Endothelial cell of umbilical vein (primary cell): ENCODE data around the gene ICE1. TPM values are rescaled to one million over a fixed set of nuclear protein-coding genes. Genes with fewer than 3 reads are reported as not detected.

Experiments
- BruUV-seq: library from RNA; stranded (reverse); fragments of 400-500 nt; replicated peaks from 2 replicates; lab custom pipeline; 2021; lab: Mats Ljungman, UMichigan
- CTCF ChIA-PET: fragments of 300-600, 350-600 bp; sonication (Branson Sonifier 250); formaldehyde crosslinking; loops from one replicate; lab custom pipeline; 2021; ENCODE audit warnings: antibody characterized with exemption, inconsistent platforms; lab: Charles Lee
- POLR2A ChIA-PET: fragments of 300-600, 350-600 bp; sonication (Branson Sonifier 250); formaldehyde crosslinking; loops from one replicate; lab custom pipeline; 2021; ENCODE audit warnings: antibody characterized with exemption, inconsistent platforms; lab: Charles Lee
- DNase-seq: peaks from one replicate; pipeline ENCODE4 v3.0.0-alpha.2; 2011; ENCODE audit warnings: low read depth, low spot score
- FAIRE-seq: peaks from 2 replicates; lab custom pipeline; 2011; peaks lifted over from hg19 to GRCh38; lab: Jason Lieb, UNC
- H2AFZ ChIP-seq: 2 replicates; pipeline ENCODE4 v1.6.0; 2012; ENCODE audit warnings: low read depth, low read length, control low read depth, inconsistent platforms
- H3K27ac ChIP-seq: 2 replicates; pipeline ENCODE4 v1.5.1; 2011; ENCODE audit warnings: low read depth, mild to moderate bottlenecking, control low read depth, low read length, moderate library complexity; ENCODE audit not compliant: insufficient read depth
- H3K27me3 ChIP-seq, 2 experiments: 2 replicates each; pipeline versions ENCODE4 v1.6.0 to v1.6.1; 2011; ENCODE audit warnings: low read length in 2 of 2, mixed read lengths in 1 of 2; ENCODE audit not compliant: control insufficient read depth in 2 of 2, insufficient read depth in 2 of 2
- H3K36me3 ChIP-seq, 2 experiments: 2 replicates in 1 of 2; 3 replicates in 1 of 2; pipeline ENCODE4 v1.5.1; 2011; ENCODE audit warnings: low read length in 2 of 2, mild to moderate bottlenecking in 1 of 2, moderate library complexity in 1 of 2; ENCODE audit not compliant: control insufficient read depth in 2 of 2, insufficient read depth in 2 of 2; ENCODE audit errors: extremely low read depth in 1 of 2
- H3K4me1 ChIP-seq: 3 replicates; pipeline ENCODE4 v1.5.1; 2011; ENCODE audit warnings: mild to moderate bottlenecking, low read length; ENCODE audit not compliant: control insufficient read depth, insufficient read depth; ENCODE audit errors: extremely low read depth
- H3K4me2 ChIP-seq: 2 replicates; pipeline ENCODE4 v1.6.1; 2011; ENCODE audit warnings: low read length, control low read depth, mixed read lengths; ENCODE audit not compliant: insufficient read depth
- H3K4me3 ChIP-seq, 3 experiments: fragments of 200-600 bp in 1 of 3; sonication (generic), shearing (Covaris generic) in 1 of 3; replicated peaks in 1 of 3; 2 replicates each; pipeline ENCODE4 v1.5.1; 2011 to 2016; ENCODE audit warnings: control low read depth in 3 of 3, low read length in 3 of 3, mild to moderate bottlenecking in 2 of 3, inconsistent platforms in 1 of 3, low read depth in 1 of 3, moderate library complexity in 1 of 3; ENCODE audit not compliant: insufficient read depth in 1 of 3
- H3K79me2 ChIP-seq: 2 replicates; pipeline ENCODE4 v1.6.0; 2012; ENCODE audit warnings: low read length, inconsistent platforms; ENCODE audit not compliant: control insufficient read depth, insufficient read depth
- H3K9ac ChIP-seq: replicated peaks from 2 replicates; pipeline ENCODE3; 2011; ENCODE audit warnings: low read length, control low read depth; ENCODE audit not compliant: insufficient read depth; ENCODE audit errors: extremely low read depth
- H3K9me1 ChIP-seq: replicated peaks from 3 replicates; pipeline ENCODE4 v1.6.0; 2011; ENCODE audit warnings: mild to moderate bottlenecking, low read length; ENCODE audit not compliant: control insufficient read depth, insufficient read depth; ENCODE audit errors: extremely low read depth
- H3K9me3 ChIP-seq: replicated peaks from 2 replicates; pipeline ENCODE4 v1.5.1; 2012; ENCODE audit warnings: low read length, inconsistent platforms; ENCODE audit not compliant: control insufficient read depth, insufficient read depth
- H4K20me1 ChIP-seq: replicated peaks from 2 replicates; pipeline ENCODE3; 2011; ENCODE audit warnings: mild to moderate bottlenecking, low read length; ENCODE audit not compliant: control insufficient read depth, insufficient read depth; ENCODE audit errors: extremely low read depth
- EZH2 ChIP-seq: IDR thresholded peaks from 2 replicates; pipeline ENCODE4 v1.6.1; 2012; ENCODE audit warnings: borderline replicate concordance, low read depth, mild to moderate bottlenecking, moderate library complexity, low read length, inconsistent platforms; ENCODE audit not compliant: severe bottlenecking
- FOS ChIP-seq: IDR thresholded peaks from 2 replicates; pipeline ENCODE4 v1.6.1; 2011; ENCODE audit warnings: mild to moderate bottlenecking, low read length, moderate library complexity, borderline replicate concordance; ENCODE audit not compliant: insufficient read depth
- GATA2 ChIP-seq: IDR thresholded peaks from 2 replicates; pipeline ENCODE4 v1.7.0; 2011; ENCODE audit warnings: low read depth, mild to moderate bottlenecking, moderate library complexity, mixed read lengths, low read length; ENCODE audit not compliant: insufficient read length, insufficient read depth
- JUN ChIP-seq: IDR thresholded peaks from 2 replicates; pipeline ENCODE4 v1.6.1; 2011; ENCODE audit warnings: borderline replicate concordance, low read depth; ENCODE audit not compliant: insufficient read length, insufficient read depth
- MYC ChIP-seq: IDR thresholded peaks from one replicate; pipeline ENCODE4 v1.6.1; 2011; ENCODE audit warnings: mild to moderate bottlenecking, low read depth, low read length
- POLR2A ChIP-seq: IDR thresholded peaks from 2 replicates; pipeline ENCODE4 v1.6.1; 2012; ENCODE audit warnings: low read depth, mild to moderate bottlenecking, control low read depth, low read length
- POLR2AphosphoS5 ChIP-seq: IDR thresholded peaks from 2 replicates; pipeline ENCODE4 v1.6.1; 2012; ENCODE audit warnings: low read depth, mild to moderate bottlenecking, control low read depth, low read length, moderate library complexity; ENCODE audit not compliant: insufficient read depth
- dilution Hi-C: fragments of 300-500 bp; cut with MboI; formaldehyde crosslinking; loops from one replicate; pipeline ENCODE4 v1.15.0; 2019; ENCODE audit warnings: low sequenced_read_pairs; ENCODE audit not compliant: extremely low pct_ligation_motif_present
- intact Hi-C: fragments of 100-400 bp; cut with micrococcal nuclease; formaldehyde crosslinking; loops from one replicate; pipeline ENCODE4 v1.10.0; 2022
- polyA plus RNA-seq, 4 experiments: library from polyadenylated mRNA; depleted of rRNA in 3 of 4; stranded (reverse) in 3 of 4; unstranded in 1 of 4; fragments of >200 nt; gene quantifications; 2 replicates each; pipeline versions ENCODE4 v1.2.1 to v1.2.3, GENCODE V29; 2011 to 2012; ENCODE audit warnings: missing spikeins in 1 of 4
- total RNA-seq: library from RNA; stranded (reverse); gene quantifications from 2 replicates; pipeline ENCODE4 v1.2.3, GENCODE V29; 2021
- TF ChIP-seq, protein P1 (sequence below): IDR thresholded peaks from 2 replicates; pipeline ENCODE4 v1.6.1; 2011; ENCODE audit not compliant: insufficient read depth, insufficient read length
- TF ChIP-seq, protein P2 (sequence below), 2 donors: IDR thresholded peaks; 1 replicate in 1 of 2; 2 replicates in 1 of 2; pipeline ENCODE4 v1.5.1; 2011; ENCODE audit warnings: low read length in 2 of 2, mild to moderate bottlenecking in 2 of 2, moderate library complexity in 2 of 2, control low read depth in 1 of 2, inconsistent platforms in 1 of 2, low read depth in 1 of 2; ENCODE audit not compliant: insufficient read depth in 1 of 2; ENCODE audit errors: extremely low read depth in 1 of 2

Gene ICE1
- total and polyA plus RNA-seq, 2 donors (not counting 3 experiments of a cell fraction or from before 2014, with no cell fraction given): 8.8 to 29.1 TPM

DNA sequence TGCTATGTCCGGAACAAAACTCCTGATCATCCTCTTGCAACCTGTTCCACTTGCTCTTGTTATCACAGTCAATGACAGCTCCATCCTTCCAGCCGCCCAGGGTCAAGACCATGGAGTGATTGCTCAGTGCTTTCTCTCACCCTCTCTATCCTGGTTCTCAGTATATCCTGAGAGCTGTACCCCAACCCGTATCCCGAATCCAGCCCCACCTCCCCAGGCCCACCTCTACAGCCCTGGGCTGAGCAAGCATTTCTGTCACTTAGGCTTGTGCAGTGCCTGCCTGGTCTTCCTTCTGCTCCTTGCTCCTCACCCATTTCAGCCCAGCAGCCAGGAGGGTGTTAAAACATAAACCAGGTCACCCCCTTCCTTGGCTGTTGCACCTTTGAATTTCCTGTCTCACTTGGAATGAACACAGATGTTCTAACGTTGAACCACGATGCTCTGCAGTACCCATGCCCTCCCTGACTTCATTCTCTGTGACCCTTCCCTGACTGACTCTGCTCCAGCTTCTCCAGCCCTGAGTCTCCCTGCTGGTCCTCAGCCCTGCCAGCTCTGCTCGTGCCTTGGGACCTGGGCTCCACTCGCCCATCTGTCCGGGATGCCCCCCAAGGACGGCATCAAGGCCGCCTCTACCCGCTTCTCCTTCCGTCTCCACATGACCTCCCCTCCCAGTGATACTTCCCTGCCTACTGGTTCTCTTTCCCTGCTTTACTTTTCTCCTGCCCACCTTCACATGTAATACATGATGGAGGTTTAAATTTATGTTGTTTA, 110.0 kb downstream of the ICE1 start:
- Histone ChIP-seq H2AFZ (no peak overlapping the region), H3K27ac (no peak overlapping the region), H4K20me1 (no peaks in the 10 kb centered on the region), H3K4me1 (no peaks in the 10 kb centered on the region), H3K4me2 (no peak overlapping the region), H3K9me1 (no peaks in the 10 kb centered on the region), H3K9me3 (peaks cover 2% of the 10 kb centered on the region), H3K79me2 (no peaks in the 10 kb centered on the region), H3K36me3 (no peaks in the 10 kb centered on the region), H3K4me3 (no peak overlapping the region), H3K9ac (no peak overlapping the region), H3K27me3 (no peaks in the 10 kb centered on the region)
- TF ChIP-seq FOS: no peak
- TF ChIP-seq EZH2: no peak
- TF ChIP-seq POLR2AphosphoS5: no peak
- TF ChIP-seq POLR2A: no peak
- TF ChIP-seq, protein P1, sequence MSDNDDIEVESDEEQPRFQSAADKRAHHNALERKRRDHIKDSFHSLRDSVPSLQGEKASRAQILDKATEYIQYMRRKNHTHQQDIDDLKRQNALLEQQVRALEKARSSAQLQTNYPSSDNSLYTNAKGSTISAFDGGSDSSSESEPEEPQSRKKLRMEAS: no peak
- TF ChIP-seq, protein P2, sequence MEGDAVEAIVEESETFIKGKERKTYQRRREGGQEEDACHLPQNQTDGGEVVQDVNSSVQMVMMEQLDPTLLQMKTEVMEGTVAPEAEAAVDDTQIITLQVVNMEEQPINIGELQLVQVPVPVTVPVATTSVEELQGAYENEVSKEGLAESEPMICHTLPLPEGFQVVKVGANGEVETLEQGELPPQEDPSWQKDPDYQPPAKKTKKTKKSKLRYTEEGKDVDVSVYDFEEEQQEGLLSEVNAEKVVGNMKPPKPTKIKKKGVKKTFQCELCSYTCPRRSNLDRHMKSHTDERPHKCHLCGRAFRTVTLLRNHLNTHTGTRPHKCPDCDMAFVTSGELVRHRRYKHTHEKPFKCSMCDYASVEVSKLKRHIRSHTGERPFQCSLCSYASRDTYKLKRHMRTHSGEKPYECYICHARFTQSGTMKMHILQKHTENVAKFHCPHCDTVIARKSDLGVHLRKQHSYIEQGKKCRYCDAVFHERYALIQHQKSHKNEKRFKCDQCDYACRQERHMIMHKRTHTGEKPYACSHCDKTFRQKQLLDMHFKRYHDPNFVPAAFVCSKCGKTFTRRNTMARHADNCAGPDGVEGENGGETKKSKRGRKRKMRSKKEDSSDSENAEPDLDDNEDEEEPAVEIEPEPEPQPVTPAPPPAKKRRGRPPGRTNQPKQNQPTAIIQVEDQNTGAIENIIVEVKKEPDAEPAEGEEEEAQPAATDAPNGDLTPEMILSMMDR (IDR thresholded peaks at IDR 0.05; ENCODE audit: extremely low read depth in 1 of 2, insufficient read depth in 1 of 2, low read depth in 1 of 2, low read length in 2 of 2): no peak
- TF ChIP-seq JUN: no peak
- TF ChIP-seq MYC: no peak
- no peak for TF ChIP-seq GATA2
- intact Hi-C loops (no loop called here), dilution Hi-C loops (no loop called here)
- POLR2A ChIA-PET: no interaction called here
- DNase-seq (no peak), FAIRE-seq (no peak)
- CTCF ChIA-PET: no interaction called here
- BruUV-seq: no TSS peak
